ENCODE measurements around the gene UQCRC1.

GRCh38 chr3:48621461-48621869, 12.0 kb upstream of the UQCRC1 start, which contains the start of gene TMEM89:
- TF ChIP-seq CTCF (IDR thresholded peaks at IDR 0.05; ENCODE audit: low read length) (no peak), EZH2 (IDR thresholded peaks at IDR 0.05; ENCODE audit: borderline replicate concordance, low read length) (no peak)
